Measurements from ENCODE around the gene FBXO15. TPM values are rescaled to one million over a fixed set of nuclear protein-coding genes. Genes with fewer than 3 reads are reported as not detected.
A peak's percentile ranks its signal among the peaks of the same experiment; 100 is the strongest.

FBXO15 gene
- total RNA-seq, 6 donors from 2014 or later: 0.83 to 11.9 (median 2.6) TPM

- DNase-seq (no peak), ATAC-seq (ENCODE audit: low FRiP score in 2 of 2) (no peak)
- H3K27ac ChIP-seq: no peak overlapping the region
- H3K36me3 ChIP-seq: no peaks in the 10 kb centered on the region
- H3K27me3 ChIP-seq: no peaks in the 10 kb centered on the region
- 74% methylated on average over 3 of the region's 3 CpGs for WGBS, 2 donors
- peaks cover 0 to 6% (median 0%) of the 10 kb centered on the region in 4 donors for H3K9me3 ChIP-seq
- H3K4me3 ChIP-seq: no peak overlapping the region
- TF ChIP-seq POLR2A (IDR thresholded peaks at IDR 0.05) (no peak), POLR2AphosphoS5 (IDR thresholded peaks at IDR 0.05) (no peak), CTCF (IDR thresholded peaks at IDR 0.05) (no peak)
- H3K4me1 ChIP-seq: no peaks in the 10 kb centered on the region
Observed at GRCh38 chr18:74060579-74060978, 87.1 kb downstream of the FBXO15 start.

- Histone ChIP-seq H3K4me3 (no peak overlapping the region), H3K27ac (no peak overlapping the region), H3K27me3 (no peaks in the 10 kb centered on the region), H3K4me1 (no peaks in the 10 kb centered on the region), H3K9me3 (peaks cover 0 to 3% (median 0%) of the 10 kb centered on the region in 4 donors), H3K36me3 (no peaks in the 10 kb centered on the region)
- no peak for TF ChIP-seq POLR2A (IDR thresholded peaks at IDR 0.05)
- no peak for TF ChIP-seq POLR2AphosphoS5 (IDR thresholded peaks at IDR 0.05)
- no peak for TF ChIP-seq EP300 (IDR thresholded peaks at IDR 0.05)
- no peak for TF ChIP-seq CTCF (IDR thresholded peaks at IDR 0.05)
- DNase-seq (no peak), ATAC-seq (ENCODE audit: low FRiP score in 2 of 2) (no peak)
- WGBS, 2 donors: 68 to 70% methylated on average over 4 of the region's 4 CpGs
Observed at GRCh38 chr18:74050807-74051206, 96.8 kb downstream of the FBXO15 start.

- Histone ChIP-seq H3K4me1 (no peaks in the 10 kb centered on the region), H3K36me3 (no peaks in the 10 kb centered on the region), H3K9me3 (no peaks in the 10 kb centered on the region), H3K27me3 (no peaks in the 10 kb centered on the region), H3K4me3 (no peak overlapping the region), H3K27ac (no peak overlapping the region)
- DNase-seq (peak; percentile 55 to 87), ATAC-seq (ENCODE audit: low FRiP score in 2 of 2) (peak; percentile 49 to 64)
- TF ChIP-seq POLR2AphosphoS5 (IDR thresholded peaks at IDR 0.05) (no peak), CTCF (IDR thresholded peaks at IDR 0.05) (peak; percentile 25 to 65 (median 46)), POLR2A (IDR thresholded peaks at IDR 0.05) (no peak), EP300 (IDR thresholded peaks at IDR 0.05) (no peak)
- 70 to 74% methylated on average over 19 to 20 of the region's 20 CpGs for WGBS, 2 donors
Observed at GRCh38 chr18:74040459-74041332, 106.9 kb downstream of the FBXO15 start.

- Histone ChIP-seq H3K36me3 (no peaks in the 10 kb centered on the region), H3K4me3 (no peak overlapping the region), H3K27me3 (no peaks in the 10 kb centered on the region), H3K9me3 (no peaks in the 10 kb centered on the region), H3K4me1 (no peaks in the 10 kb centered on the region), H3K27ac (no peak overlapping the region)
- TF ChIP-seq POLR2A (IDR thresholded peaks at IDR 0.05) (no peak), POLR2AphosphoS5 (IDR thresholded peaks at IDR 0.05) (no peak), CTCF (IDR thresholded peaks at IDR 0.05) (no peak), EP300 (IDR thresholded peaks at IDR 0.05) (no peak)
- DNase-seq: no peak
- ATAC-seq (ENCODE audit: low FRiP score in 2 of 2): no peak
- WGBS, 2 donors: 91 to 93% methylated on average over 4 of the region's 4 CpGs
Observed at GRCh38 chr18:74040008-74040407, 107.6 kb downstream of the FBXO15 start.

GRCh38 chr18:74029161-74029560 is 118.5 kb downstream of the FBXO15 start:
- Histone ChIP-seq H3K36me3 (no peaks in the 10 kb centered on the region), H3K9me3 (no peaks in the 10 kb centered on the region), H3K4me3 (no peak overlapping the region), H3K4me1 (no peaks in the 10 kb centered on the region), H3K27me3 (no peaks in the 10 kb centered on the region), H3K27ac (no peak overlapping the region)
- TF ChIP-seq POLR2AphosphoS5 (IDR thresholded peaks at IDR 0.05) (no peak), CTCF (IDR thresholded peaks at IDR 0.05) (no peak), EP300 (IDR thresholded peaks at IDR 0.05) (no peak), POLR2A (IDR thresholded peaks at IDR 0.05) (no peak)
- ATAC-seq (ENCODE audit: low FRiP score in 2 of 2) (no peak), DNase-seq (no peak)
